T1000 (cell line): ENCODE measurements around the gene ERCC6L.

Experiments
- DNase-seq: peaks from one replicate; lab custom pipeline; 2025; ENCODE audit warnings: mixed read lengths; lab: John Stamatoyannopoulos, UW

ERCC6L gene, protein sequence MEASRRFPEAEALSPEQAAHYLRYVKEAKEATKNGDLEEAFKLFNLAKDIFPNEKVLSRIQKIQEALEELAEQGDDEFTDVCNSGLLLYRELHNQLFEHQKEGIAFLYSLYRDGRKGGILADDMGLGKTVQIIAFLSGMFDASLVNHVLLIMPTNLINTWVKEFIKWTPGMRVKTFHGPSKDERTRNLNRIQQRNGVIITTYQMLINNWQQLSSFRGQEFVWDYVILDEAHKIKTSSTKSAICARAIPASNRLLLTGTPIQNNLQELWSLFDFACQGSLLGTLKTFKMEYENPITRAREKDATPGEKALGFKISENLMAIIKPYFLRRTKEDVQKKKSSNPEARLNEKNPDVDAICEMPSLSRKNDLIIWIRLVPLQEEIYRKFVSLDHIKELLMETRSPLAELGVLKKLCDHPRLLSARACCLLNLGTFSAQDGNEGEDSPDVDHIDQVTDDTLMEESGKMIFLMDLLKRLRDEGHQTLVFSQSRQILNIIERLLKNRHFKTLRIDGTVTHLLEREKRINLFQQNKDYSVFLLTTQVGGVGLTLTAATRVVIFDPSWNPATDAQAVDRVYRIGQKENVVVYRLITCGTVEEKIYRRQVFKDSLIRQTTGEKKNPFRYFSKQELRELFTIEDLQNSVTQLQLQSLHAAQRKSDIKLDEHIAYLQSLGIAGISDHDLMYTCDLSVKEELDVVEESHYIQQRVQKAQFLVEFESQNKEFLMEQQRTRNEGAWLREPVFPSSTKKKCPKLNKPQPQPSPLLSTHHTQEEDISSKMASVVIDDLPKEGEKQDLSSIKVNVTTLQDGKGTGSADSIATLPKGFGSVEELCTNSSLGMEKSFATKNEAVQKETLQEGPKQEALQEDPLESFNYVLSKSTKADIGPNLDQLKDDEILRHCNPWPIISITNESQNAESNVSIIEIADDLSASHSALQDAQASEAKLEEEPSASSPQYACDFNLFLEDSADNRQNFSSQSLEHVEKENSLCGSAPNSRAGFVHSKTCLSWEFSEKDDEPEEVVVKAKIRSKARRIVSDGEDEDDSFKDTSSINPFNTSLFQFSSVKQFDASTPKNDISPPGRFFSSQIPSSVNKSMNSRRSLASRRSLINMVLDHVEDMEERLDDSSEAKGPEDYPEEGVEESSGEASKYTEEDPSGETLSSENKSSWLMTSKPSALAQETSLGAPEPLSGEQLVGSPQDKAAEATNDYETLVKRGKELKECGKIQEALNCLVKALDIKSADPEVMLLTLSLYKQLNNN

DNA sequence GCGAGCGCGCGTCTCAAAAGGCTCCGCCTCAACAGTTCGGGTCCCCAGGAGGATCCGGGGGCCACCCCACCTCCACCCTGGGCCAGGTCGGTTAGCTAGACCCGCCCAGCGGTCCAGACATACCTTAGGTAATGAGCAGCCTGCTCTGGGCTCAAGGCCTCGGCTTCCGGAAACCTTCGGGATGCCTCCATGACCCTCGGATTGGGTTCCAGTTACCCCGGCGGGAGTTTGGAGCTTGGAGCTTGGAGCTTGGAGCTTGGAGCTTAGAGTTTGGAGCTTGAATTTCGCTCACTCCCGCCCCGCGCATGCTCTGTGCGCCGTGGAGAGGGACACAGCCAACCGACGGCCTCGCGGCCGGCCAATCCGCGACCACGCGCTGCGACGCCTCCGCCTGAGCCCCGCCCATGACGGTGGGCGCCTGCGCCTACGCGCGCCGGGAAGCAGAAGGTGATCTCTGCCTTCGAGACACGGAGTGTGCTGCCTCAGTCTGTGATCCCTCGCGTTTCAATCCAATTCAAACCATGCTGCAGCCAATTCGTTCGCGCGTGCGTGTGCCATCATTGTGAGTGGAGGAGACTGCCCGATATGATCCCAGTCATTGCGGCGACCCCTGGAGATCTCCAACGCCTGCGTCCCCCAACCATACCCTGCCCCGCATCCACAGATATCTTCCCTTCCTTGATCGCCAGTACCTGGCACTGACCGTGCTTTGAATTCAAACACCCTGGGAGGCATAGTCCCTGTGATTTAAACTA, at the start of gene ERCC6L:
Gene ERCC6L (minus strand): TSS at position 307 of the 755 bp plus-strand sequence. CDS start 116 bp downstream, at position 191.
- DNase-seq: peak; percentile 75

DNA sequence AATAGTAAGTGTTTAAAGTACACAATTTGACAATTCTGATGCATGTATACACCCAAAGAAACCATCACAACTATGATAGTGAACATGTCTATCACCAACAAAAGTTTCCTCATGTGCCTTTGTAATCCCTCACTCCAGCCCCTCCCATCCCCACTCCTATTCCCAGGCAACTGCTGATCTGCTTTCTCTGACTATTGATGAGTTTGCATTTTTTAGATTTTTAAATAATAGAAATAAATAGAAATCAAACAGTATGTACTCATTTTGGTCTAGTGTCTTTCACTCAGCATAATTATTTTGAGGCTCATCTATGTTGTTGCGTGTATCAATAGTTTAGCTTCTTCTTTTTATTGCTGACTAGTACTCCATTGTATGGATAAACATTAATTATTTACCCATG, 43.5 kb upstream of the ERCC6L start:
- no peak for DNase-seq

DNA sequence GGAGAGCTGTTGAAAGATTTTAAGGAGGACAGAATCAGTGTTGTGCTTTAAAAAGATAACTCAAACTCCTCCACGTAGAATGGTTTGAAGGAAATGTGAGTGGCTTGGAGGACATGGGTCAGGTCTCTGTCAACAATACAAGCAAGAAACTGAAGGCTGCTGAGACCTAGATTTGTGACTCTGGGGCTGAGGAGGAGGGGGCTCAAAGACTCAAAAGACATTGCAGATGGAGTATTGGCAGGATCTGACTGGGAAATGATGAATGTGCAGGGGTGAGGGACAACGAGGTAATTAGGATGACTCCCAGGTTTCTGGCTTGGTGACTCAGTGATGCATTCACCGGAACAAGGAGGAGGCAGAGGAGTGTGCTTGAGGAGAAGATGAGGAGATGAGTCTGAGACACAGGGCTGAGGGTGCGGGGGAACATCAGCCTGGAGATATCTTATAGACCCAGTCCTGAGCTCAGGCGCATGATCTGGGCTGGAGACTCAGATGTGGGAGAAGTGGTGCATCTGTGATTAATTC, 41.6 kb upstream of the ERCC6L start:
- no peak for DNase-seq

DNA sequence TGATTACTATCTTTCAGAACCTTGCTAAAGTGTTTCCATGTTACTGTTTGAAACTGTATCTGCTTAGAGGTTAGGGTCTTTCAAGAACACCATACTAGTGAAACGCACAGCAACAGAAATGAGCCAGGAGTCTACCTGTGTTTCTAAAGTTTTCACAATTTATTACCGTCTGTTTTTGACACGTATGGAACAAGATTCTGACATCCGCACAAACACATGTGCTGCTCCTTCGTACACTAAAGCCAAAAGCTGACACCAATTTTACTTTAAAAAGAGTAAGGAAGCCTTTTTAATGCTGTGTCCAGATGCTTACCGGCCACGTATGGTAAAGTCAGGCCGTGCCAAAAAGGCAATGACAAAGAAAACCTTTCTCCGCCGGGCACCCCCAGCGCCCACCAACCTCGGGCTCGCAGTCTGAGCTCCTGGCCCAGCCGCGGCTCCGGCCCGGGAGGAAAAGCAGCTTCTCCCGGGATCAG, 37.7 kb upstream of the ERCC6L start:
- DNase-seq: no peak

DNA sequence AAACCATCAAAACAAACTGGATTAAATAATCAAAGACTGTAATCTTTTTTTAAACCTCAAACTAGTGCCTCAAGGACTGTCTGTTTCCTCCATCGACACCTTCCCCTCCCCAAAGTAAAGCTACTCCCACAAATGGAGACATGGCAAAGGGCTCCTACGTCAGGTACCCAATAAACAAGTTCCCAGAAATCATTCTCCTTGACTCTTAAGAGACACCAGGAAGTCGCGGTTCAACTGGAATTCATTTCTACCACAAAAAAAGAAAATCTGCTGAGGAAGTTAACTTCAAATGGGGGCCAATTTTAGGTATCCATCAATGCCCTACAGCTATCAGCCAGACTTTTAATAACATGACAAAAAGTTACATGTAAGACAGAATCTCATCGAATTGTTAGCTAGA, 35.7 kb upstream of the ERCC6L start:
- no peak for DNase-seq

DNA sequence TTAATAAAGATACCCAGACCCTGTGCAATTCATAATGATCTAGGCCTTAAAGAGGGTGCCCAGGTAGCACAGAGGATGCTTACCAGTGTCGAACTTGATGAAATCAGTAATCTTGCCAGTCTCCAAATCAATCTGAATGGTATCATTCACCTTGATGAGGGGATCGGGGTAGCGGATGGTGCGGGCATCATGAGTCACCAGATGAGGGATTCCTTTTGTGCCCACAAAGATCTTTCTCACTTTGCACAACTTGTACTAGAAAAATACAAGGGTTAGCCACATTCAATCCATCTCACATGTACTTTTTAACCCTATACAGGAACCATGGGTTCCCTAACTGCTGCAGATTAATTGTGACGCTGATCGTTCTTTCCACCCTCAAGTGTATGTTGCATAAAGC, 34.9 kb upstream of the ERCC6L start:
- no peak for DNase-seq

DNA sequence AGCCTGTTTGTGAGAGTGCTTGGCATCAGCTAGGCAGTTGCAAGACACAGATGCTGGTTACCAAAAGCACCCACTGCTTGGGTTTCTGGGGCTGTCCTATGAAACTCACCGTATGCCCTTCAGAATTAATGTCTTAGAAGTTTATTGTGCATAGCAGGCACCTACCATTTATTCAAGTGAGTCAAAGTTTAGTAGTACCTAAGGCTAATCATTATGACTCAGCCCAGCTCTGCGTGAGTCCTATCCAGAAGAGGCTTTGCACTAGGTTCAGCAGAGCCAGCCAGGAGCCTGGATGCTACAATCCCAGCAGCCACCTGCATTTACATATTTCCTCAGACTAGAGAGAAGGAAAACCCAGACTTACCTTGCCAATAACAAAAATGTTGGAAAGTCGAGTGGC, 34.0 kb upstream of the ERCC6L start:
- peak; percentile 12 for DNase-seq

DNA sequence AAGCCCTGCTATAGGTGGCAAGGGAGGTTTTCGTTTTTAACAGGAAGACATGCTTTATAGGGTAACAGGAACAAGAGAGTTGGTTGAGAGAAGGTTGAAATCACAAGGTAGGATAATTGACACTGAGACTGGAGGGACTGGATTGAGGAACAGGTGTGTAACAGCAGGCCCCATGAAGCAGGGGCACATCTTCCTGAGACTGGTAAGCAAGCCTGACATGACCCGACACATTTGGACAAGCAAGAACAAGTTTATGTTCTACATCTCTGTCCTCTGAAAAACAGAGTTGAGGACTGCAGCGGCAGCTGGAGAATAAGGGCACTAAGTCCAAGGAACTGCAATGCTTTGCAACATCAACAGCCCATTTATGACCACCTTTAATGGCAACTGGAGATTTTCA, 33.0 kb upstream of the ERCC6L start:
- no peak for DNase-seq

DNA sequence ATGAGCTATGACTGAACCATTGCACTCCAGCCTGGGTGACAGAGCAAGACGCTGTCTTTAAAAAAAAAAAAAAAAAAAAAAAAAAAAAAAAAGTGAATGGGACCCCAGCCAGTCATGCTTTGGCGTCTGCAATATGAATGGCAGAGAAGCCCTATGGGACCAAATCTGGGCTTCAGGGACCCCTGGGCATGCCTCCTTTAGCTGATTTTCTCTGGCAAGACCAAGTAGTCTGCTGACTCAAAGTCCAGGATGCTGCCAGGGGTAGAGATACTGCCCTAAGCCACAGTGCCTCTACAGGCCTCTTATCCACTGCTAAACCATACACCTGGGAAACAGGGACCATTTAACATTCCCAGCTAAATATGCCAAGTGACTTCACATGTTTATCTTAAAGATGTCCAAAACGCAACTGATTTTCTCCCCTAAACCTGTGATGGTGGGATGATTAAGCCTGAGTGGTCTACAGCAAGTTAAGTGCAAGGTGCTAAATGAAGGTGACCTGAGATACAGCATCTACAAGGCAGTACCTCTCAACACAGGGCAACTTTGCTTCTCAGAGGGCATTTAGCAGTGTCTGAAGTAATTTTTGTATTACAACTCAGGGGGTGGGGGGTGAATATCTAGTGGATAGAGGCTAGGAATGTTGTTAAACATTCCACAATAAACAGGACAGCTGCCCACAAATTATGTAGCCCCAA, 32.4 kb upstream of the ERCC6L start:
- no peak for DNase-seq

DNA sequence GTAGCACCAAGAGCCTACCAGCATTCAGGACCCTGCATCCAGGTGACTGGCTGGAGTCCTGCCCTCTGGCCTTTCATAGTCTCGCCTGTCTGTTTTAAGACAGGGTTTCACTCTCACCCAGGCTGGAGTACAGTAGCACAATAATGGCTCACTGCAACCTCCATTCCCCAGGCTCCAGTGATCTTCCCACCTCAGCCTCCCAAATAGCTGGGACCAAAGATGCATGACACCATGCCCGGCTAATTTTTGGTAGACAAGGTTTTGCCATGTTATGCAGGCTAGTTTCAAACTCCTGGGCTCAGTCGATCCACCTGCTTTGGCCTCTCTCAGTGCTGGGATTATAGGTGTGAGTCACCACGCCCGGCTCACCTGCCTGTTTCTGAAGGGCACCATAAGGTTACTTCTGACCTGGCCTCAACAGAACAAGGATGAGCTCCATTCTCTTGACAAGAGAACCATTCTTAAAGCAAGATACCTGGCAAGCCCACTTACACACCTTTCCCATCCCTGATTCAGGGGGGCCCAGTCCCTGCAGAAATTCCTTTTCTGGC, 31.6 kb upstream of the ERCC6L start:
- no peak for DNase-seq

DNA sequence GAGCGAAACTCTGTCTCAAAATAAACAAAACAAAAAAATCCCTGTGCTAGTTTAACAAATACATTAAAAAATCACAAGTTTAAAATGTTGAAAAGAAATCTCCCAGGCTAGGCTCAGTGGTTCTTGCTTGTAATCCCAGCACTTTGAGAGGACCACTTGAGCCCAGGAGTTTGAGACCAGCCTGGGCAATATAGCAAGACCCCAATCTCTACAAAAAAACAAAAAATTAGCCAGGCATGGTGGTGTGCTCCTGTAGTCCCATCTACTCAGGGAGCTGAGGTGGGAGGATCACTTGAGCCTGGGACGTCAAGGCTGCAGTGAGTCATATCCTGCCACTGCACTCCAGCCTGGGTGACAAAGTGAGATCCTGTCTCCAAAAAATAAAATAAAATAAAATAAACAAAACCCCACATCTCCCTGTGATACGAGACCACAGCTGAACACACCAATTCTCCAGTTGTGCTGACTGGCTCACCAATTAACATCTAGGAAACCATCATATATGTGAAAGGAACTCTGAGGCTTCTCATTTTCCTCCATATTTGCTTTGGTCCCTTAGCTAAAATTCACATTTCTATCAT, 30.9 kb upstream of the ERCC6L start:
- DNase-seq: peak; percentile 2

DNA sequence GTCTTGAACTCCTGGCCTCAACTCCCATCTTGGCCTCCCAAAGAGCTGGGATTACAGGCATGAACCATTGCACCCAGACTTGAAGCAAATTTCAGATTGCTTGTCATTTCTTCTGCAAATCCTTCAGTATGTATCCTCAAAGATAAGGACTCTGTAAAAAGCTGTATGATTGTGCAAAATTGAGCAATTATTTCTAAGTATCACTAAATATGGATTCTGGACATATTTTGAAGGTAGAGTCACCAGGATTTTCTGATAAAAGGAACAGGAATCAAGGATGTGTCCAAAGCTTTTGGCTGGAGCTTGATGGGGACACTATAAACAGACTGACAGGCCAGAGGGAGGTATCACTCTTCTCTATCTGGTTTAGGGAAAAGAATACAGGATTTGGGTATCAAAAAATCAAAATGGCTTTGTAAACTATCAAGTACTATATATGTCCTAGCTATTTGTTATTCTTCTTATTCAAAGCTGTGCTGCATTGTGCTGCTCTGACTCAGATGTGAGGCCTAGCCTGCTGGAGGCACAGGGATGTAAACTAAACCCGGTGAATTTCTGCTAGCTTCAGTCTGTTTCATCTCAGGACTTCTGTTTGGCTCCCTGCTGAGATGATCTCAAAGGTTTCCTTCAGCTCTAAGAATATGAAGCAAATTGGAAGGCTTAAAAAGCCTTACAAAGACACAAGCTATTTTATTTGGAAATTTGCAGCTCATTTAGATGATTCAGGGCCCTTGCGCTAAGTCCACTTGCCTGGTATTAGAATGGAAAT, 30.0 kb upstream of the ERCC6L start:
- no peak for DNase-seq

DNA sequence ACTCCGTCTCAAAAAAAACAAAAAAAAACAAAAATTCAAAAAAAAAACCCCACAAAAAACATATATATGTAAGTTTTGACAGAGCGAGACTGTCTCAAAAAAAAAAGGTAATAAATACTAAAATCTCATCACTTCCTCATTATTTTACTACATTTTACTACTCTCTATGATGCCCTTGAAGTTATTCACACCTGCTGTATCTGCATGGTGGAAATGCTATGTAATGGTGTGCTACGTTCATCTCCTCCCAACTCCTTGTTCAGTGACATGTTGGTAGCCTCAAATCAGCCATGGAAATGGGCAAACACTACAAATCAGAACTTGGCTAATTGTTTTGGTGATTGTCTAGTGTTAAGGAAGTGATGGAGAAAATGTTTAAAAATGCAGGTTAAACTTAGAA, 26.4 kb upstream of the ERCC6L start:
- DNase-seq: no peak

DNA sequence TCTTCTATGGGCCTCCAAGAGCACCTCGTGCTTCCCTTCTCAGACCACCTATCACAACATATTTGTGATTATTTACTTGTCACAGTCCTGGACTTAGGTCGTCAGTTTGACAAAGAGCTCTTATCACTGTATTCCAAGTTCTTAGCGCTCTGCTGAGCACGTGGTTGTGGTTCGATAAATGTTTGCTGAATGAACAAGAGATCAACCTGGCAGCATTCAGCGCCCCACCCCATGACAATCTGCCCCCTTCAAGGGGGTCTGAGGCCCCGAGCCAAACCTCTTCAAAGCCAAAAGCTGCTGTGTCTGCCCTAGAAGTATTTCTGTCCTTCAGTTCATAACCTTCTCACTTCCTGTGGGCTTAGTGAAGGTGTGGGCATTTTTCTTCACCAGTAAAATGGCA, 23.2 kb upstream of the ERCC6L start:
- DNase-seq: no peak

DNA sequence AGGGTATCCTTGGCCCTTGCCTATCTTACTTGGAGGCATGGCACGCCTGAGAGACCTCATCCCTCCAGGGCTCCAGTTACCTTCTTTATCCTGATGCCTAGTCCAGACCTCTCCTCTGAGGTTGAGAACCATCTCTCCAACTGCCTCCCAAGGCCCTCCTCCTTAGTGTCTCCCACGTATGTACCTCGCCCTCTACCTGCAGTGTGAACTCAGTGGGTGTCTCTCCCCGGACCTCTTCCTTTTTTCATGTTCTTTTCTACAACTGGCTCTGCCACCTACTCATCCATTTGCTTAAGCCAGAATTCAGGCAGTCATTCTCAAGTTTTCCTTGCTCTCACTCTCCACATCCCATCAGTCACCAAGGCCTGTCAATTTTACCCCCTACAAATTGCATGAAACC, 21.6 kb upstream of the ERCC6L start:
- DNase-seq: no peak

DNA sequence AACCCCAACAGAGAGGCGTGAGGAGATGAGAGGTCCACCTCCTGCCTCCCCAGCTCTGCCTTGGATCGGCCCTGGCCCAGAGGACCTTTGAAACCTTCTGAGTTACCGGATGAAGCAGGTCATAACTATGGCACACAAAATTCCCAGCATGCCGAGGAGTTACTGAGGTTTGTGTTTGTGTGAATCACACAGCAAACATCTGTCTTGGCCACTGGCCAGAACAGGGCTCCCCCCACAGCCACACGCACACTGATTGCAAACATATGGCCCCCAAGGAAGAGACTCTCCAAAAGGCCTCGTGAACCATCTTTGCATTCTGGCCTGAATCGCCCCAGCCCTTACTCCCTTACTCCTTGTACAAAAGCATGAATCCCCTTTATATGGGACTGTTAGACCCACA, 19.3 kb upstream of the ERCC6L start:
- DNase-seq: peak; percentile 45

DNA sequence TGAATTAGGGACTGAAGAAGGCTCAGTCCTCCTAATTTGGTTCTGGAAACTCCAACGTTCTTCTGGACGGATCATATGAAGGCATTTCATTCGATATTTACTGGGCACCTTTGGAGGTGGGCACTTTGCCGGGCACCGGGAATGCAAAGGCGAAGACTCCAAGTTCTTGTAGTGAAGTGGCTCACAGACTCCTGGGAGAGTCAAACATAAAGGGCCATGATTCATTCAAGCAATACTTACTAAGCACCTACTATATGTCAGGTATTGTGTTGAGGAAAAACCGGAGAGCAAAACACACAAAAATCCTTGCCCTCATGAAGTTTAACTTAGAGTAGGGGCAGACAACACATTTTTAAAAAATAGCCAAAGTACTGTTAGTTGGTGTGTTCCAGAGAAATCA, 17.0 kb upstream of the ERCC6L start:
- DNase-seq: no peak

DNA sequence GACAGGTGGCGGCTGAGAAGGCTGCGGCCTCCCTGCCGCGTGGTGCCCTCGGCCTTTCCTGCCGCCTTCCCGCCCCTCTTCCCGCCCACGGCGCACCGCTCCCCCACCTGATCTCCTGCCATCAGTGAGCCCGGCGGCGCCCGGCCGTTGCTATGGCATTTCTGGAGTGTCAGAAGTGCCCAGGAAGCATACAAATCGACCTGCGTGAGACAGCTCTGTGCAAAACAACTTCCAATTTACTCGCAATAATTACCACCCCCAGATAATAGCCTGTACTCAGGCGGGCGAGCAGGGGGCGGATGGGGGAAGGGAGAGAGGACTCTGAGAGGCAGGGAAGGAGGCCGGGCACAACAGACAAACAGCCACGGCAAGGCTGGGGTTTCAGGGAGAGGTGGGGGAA, 16.6 kb upstream of the ERCC6L start:
- DNase-seq: no peak

DNA sequence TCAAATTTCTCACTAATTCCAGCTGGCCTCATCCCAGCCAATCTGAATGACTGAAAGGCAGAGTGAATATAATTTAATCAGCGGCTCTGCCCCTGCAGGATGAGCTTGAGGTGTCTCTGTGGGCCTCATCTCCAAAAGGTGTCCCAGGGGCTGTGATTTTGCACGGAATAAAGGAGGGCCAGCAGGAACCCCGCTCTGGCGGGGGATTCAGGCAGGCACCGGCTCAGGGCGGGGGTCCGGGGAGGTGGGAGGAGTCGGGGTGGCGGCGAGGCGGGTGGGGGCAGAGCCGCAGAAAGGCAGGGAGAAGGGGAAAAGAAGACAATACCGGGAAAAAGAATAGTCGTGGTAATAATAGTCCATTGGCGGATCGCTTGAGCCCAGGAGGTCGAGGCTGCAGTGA, 16.0 kb upstream of the ERCC6L start:
- DNase-seq: no peak
